Ovary (tissue), 9 donors: ENCODE data around the gene NDUFC2. TPM values are rescaled to one million over a fixed set of nuclear protein-coding genes. Genes with fewer than 3 reads are reported as not detected.
"Not testable (repeated sequence)": the region's sequence is repeated elsewhere in the genome, so short reads cannot be mapped to it uniquely, and the experiment has no call there.

Experiments
- DNase-seq, 5 donors: peaks; one replicate each; pipeline ENCODE4 v3.0.0-alpha.2; 2019 to 2020
- H3K27ac ChIP-seq, 2 donors: fragments of 200-600 bp; one replicate each; pipeline versions ENCODE4 v1.5.1 to v1.8.0; 2019 to 2022
- H3K27me3 ChIP-seq: fragments of 200-600 bp; one replicate; pipeline ENCODE4 v1.8.0; 2022
- H3K36me3 ChIP-seq: fragments of 200-600 bp; sonication (generic); one replicate; pipeline ENCODE4 v1.5.1; 2019
- H3K4me1 ChIP-seq: one replicate; pipeline ENCODE4 v1.8.1; 2013; ENCODE audit warnings: mild to moderate bottlenecking, moderate library complexity; ENCODE audit not compliant: insufficient read depth
- H3K4me3 ChIP-seq: fragments of 200-600 bp; sonication (generic); one replicate; pipeline ENCODE4 v1.5.1; 2017
- H3K9me3 ChIP-seq, 2 donors: fragments of 200-600 bp in 1 of 2; sonication (generic) in 1 of 2; one replicate each; pipeline versions ENCODE4 v1.5.1 to v1.8.1; 2013 to 2019; ENCODE audit warnings: mild to moderate bottlenecking in 1 of 2, moderate library complexity in 1 of 2
- CTCF ChIP-seq, 3 donors: fragments of 450-650 bp in 2 of 3; fragments of 200-600 bp in 1 of 3; IDR thresholded peaks; one replicate each; pipeline versions ENCODE4 v1.5.1 to v1.8.0; 2016 to 2022; ENCODE audit warnings: antibody characterized with exemption in 3 of 3, mild to moderate bottlenecking in 1 of 3
- EP300 ChIP-seq: sonication (generic); formaldehyde crosslinking; IDR thresholded peaks from one replicate; pipeline ENCODE4 v1.6.1; 2017; ENCODE audit warnings: antibody characterized with exemption
- POLR2A ChIP-seq: fragments of 450-650 bp; IDR thresholded peaks from one replicate; pipeline ENCODE4 v1.6.1; 2017; ENCODE audit warnings: antibody characterized with exemption, mild to moderate bottlenecking, moderate library complexity
- WGBS, 3 donors: extraction: QIAGEN DNeasy Blood & Tissue Kit in 1 of 3; methylation state at CpG; one replicate each; pipeline versions ENCODE4 v1.1.5 to v1.1.7; 2013 to 2017; 5-methylcytosine and 5-hydroxymethylcytosine counted together
- intact Hi-C, 4 donors: fragments of 100-400 bp; cut with DNase I; formaldehyde crosslinking; loops; one replicate each; pipeline versions ENCODE4 v1.11.0 to v1.15.1; 2022 to 2023
- polyA plus RNA-seq, 2 donors: library from polyadenylated mRNA; stranded (reverse); fragments of 200-250 nt in 1 of 2; fragments of 350-450 nt in 1 of 2; fragmentation: Illumina TruSeq in 1 of 2; extraction: RNeasy Lipid Tissue Mini Kit (QIAGEN cat#74804) in 1 of 2; gene quantifications; one replicate each; pipeline ENCODE4 v1.2.3, GENCODE V29; 2013 to 2014
- total RNA-seq, 7 donors: library from RNA; depleted of rRNA in 2 of 7; stranded (reverse); fragments of >200 nt in 2 of 7; fragmentation: NEBNext Ultra II Directional in 3 of 7; extraction: Animal tissue kit (Norgen Biotek cat#: 25700) in 3 of 7; gene quantifications; one replicate each; pipeline versions ENCODE4 v1.1.0 to v1.2.4, GENCODE V29; 2016 to 2023
- donor health status: DM: no; HTN: no; CAD: no; lungs with moderate emphysema.
- donor health status: DM: no; HTN: no; CAD: no.
- donor health status: Bipolar disorder and iron deficiency.
- donor health status: DM: yes; HTN: yes; CAD: no.
- donor health status: DM: no; HTN: no; CAD: no.
- donor health status: DM: yes; HTN: yes; CAD: no.

The NDUFC2 gene
- total and polyA plus RNA-seq, 9 donors: 59.0 to 158 (median 127) TPM

- Histone ChIP-seq H3K27ac (no peak overlapping the region), H3K36me3 (no peaks in the 10 kb centered on the region), H3K9me3 (no peaks in the 10 kb centered on the region), H3K4me1 (peaks cover 4% of the 10 kb centered on the region), H3K27me3 (no peaks in the 10 kb centered on the region), H3K4me3 (no peak overlapping the region)
- intact Hi-C loops: loop anchor here in 1 of 4 donors (5.0 kb wide), 1 partner anchor 1640 kb away; no protein-coding TSS in a partner anchor
- no peak for DNase-seq
- TF ChIP-seq CTCF (IDR thresholded peaks at IDR 0.05): no peak
- no peak for TF ChIP-seq EP300
- TF ChIP-seq POLR2A: no peak
These were observed 47.6 kb downstream of the NDUFC2 start for GRCh38 chr11:78032090-78032489.

- TF ChIP-seq POLR2A (no peak), CTCF (IDR thresholded peaks at IDR 0.05) (no peak), EP300 (no peak)
- H3K9me3 ChIP-seq: no peaks in the 10 kb centered on the region
- no peaks in the 10 kb centered on the region for H3K36me3 ChIP-seq
- H3K27ac ChIP-seq: no peak overlapping the region
- intact Hi-C loops: loop anchor here in 1 of 4 donors (5.0 kb wide), 1 partner anchor 1641 kb away; no protein-coding TSS in a partner anchor
- H3K4me3 ChIP-seq: no peak overlapping the region
- H3K4me1 ChIP-seq: peaks cover 4% of the 10 kb centered on the region
- no peak for DNase-seq
- no peaks in the 10 kb centered on the region for H3K27me3 ChIP-seq
- 92 to 98% (median 97%) methylated on average over 3 of the region's 3 CpGs for WGBS, 3 donors
These were observed 48.0 kb downstream of the NDUFC2 start for GRCh38 chr11:78031629-78032028.

GRCh38 chr11:78030429-78031325, 49.0 kb downstream of the NDUFC2 start:
- Histone ChIP-seq H3K36me3 (no peaks in the 10 kb centered on the region), H3K4me3 (no peak overlapping the region), H3K9me3 (no peaks in the 10 kb centered on the region), H3K27me3 (no peaks in the 10 kb centered on the region), H3K27ac (no peak overlapping the region), H3K4me1 (peaks cover 4% of the 10 kb centered on the region)
- 28 to 41% (median 31%) methylated on average over 7 of the region's 7 CpGs for WGBS, 3 donors
- peak in 3 of 5 donors; percentile 34 to 47 (median 39) for DNase-seq
- TF ChIP-seq POLR2A: no peak
- no peak for TF ChIP-seq CTCF (IDR thresholded peaks at IDR 0.05)
- no peak for TF ChIP-seq EP300
- intact Hi-C loops: loop anchor here in 1 of 4 donors (5.0 kb wide), 1 partner anchor 1642 kb away; no protein-coding TSS in a partner anchor

GRCh38 chr11:78028423-78028822, 51.2 kb downstream of the NDUFC2 start:
- H3K9me3 ChIP-seq, H3K27me3 ChIP-seq, H3K4me3 ChIP-seq, DNase-seq, intact Hi-C loops, H3K4me1 ChIP-seq, H3K27ac ChIP-seq, H3K36me3 ChIP-seq: not testable (repeated sequence)
- 85 to 91% (median 87%) methylated on average over 9 of the region's 9 CpGs for WGBS, 3 donors

- Histone ChIP-seq H3K27me3 (no peaks in the 10 kb centered on the region), H3K27ac (no peak overlapping the region), H3K4me1 (peaks cover 4% of the 10 kb centered on the region), H3K9me3 (no peaks in the 10 kb centered on the region), H3K36me3 (no peaks in the 10 kb centered on the region), H3K4me3 (no peak overlapping the region)
- intact Hi-C loops: no loop called here
- 91 to 93% (median 92%) methylated on average over 2 of the region's 2 CpGs for WGBS, 3 donors
- DNase-seq: no peak
- no peak for TF ChIP-seq CTCF (IDR thresholded peaks at IDR 0.05)
- no peak for TF ChIP-seq POLR2A
- no peak for TF ChIP-seq EP300
These were observed 51.9 kb downstream of the NDUFC2 start for GRCh38 chr11:78027759-78028158.
